ENCODE measurements around the gene TINCR. TPM values are rescaled to one million over a fixed set of nuclear protein-coding genes. Genes with fewer than 3 reads are reported as not detected.

The TINCR gene
- total and polyA plus RNA-seq, 4 donors: 0.05 to 0.08 TPM; not detected in 2

DNA sequence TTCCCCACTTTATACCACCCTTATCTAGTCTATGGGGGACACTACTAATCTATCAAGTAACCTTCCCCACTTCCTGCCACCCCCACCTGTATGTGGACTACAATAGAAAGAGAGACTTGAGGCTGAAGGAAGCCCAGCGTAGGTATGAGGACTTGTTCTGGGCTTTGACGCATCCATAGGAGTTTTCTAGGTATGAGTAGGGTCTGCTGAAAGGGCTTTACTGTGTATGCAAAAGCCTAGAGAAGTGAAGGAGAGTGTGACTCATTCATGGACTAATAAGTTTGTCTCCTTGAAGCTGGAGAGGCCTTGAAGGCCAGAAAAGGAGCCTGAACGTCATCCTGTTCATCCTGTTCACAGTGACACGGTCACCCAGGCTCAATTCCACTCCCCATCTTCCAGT lies 21.8 kb downstream of the TINCR start (continued):
- TF ChIP-seq, protein P1, sequence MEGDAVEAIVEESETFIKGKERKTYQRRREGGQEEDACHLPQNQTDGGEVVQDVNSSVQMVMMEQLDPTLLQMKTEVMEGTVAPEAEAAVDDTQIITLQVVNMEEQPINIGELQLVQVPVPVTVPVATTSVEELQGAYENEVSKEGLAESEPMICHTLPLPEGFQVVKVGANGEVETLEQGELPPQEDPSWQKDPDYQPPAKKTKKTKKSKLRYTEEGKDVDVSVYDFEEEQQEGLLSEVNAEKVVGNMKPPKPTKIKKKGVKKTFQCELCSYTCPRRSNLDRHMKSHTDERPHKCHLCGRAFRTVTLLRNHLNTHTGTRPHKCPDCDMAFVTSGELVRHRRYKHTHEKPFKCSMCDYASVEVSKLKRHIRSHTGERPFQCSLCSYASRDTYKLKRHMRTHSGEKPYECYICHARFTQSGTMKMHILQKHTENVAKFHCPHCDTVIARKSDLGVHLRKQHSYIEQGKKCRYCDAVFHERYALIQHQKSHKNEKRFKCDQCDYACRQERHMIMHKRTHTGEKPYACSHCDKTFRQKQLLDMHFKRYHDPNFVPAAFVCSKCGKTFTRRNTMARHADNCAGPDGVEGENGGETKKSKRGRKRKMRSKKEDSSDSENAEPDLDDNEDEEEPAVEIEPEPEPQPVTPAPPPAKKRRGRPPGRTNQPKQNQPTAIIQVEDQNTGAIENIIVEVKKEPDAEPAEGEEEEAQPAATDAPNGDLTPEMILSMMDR (IDR thresholded peaks at IDR 0.05; ENCODE audit: low read depth, low read length, missing input control): no peak
- TF ChIP-seq, protein P2, sequence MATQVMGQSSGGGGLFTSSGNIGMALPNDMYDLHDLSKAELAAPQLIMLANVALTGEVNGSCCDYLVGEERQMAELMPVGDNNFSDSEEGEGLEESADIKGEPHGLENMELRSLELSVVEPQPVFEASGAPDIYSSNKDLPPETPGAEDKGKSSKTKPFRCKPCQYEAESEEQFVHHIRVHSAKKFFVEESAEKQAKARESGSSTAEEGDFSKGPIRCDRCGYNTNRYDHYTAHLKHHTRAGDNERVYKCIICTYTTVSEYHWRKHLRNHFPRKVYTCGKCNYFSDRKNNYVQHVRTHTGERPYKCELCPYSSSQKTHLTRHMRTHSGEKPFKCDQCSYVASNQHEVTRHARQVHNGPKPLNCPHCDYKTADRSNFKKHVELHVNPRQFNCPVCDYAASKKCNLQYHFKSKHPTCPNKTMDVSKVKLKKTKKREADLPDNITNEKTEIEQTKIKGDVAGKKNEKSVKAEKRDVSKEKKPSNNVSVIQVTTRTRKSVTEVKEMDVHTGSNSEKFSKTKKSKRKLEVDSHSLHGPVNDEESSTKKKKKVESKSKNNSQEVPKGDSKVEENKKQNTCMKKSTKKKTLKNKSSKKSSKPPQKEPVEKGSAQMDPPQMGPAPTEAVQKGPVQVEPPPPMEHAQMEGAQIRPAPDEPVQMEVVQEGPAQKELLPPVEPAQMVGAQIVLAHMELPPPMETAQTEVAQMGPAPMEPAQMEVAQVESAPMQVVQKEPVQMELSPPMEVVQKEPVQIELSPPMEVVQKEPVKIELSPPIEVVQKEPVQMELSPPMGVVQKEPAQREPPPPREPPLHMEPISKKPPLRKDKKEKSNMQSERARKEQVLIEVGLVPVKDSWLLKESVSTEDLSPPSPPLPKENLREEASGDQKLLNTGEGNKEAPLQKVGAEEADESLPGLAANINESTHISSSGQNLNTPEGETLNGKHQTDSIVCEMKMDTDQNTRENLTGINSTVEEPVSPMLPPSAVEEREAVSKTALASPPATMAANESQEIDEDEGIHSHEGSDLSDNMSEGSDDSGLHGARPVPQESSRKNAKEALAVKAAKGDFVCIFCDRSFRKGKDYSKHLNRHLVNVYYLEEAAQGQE (IDR thresholded peaks at IDR 0.05): no peak
- TF ChIP-seq TAF1 (conservative IDR thresholded peaks at IDR 0.05) (no peak), YY1 (IDR thresholded peaks at IDR 0.05) (no peak)

DNA sequence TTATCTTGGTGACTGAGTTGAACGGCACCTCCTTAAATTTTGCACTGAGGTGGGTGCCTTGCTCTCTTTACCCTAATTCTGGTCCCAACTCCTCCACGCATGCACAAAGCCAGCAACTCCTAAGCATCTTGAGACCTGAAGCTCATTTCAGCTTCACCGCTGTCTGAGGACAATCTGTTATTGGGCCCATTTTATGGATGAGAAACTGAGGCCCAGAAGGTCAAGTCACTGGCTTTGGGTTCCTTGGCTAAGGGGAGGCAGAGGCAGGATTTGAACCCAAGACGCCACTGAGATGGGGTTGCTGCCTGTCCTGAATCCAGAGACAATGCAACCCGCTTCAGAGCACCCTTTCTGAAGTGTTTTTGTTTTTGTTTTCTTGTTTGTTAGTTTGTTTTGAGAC lies 22.7 kb downstream of the TINCR start:
- no peaks in the 10 kb centered on the region for H3K4me1 ChIP-seq (ENCODE audit: control insufficient read depth in 4 of 4, insufficient read depth in 4 of 4, low read length in 3 of 4)
- no peaks in the 10 kb centered on the region for H3K9me3 ChIP-seq (ENCODE audit: control insufficient read depth in 4 of 4, low read length in 3 of 4)
- no peak for DNase-seq (ENCODE audit: low spot score)
- H3K9ac ChIP-seq (ENCODE audit: low read depth in 1 of 2, low read length in 2 of 2): no peak overlapping the region
- no peaks in the 10 kb centered on the region for H3K27me3 ChIP-seq (ENCODE audit: control insufficient read depth in 4 of 4, insufficient read depth in 4 of 4, low read length in 3 of 4)
- WGBS: 82% methylated on average over 5 of the region's 5 CpGs
- no peak overlapping the region for H3K4me3 ChIP-seq (ENCODE audit: low read depth in 1 of 3, low read length in 3 of 3)
- no peaks in the 10 kb centered on the region for H3K36me3 ChIP-seq (ENCODE audit: control insufficient read depth in 4 of 4, insufficient read depth in 3 of 4, low read depth in 1 of 4, low read length in 3 of 4)
- H3K27ac ChIP-seq (ENCODE audit: low read depth in 1 of 2, low read length in 2 of 2): no peak overlapping the region
- TF ChIP-seq RXRA (IDR thresholded peaks at IDR 0.05): no peak

DNA sequence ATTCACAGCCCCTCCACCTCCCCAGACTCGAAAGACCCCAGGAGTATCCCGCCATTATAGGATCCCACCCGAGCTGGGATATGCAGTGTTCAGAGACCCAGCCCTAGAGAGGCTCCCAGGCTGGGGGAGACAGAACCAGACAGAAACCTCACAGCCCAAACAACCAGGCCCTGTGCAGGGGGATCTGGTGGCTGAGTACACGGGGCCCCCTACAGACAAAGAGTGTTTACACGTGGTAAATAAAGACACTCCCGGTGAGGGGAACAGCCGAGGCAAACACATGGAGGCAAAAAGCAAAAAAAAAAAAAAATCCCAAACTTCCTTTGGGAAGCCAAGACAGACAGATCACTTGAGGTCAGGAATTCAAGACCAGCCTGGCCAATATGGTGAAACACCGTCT lies 25.1 kb downstream of the TINCR start:
- 37% methylated on average over 8 of the region's 8 CpGs for WGBS
- H3K9me3 ChIP-seq (ENCODE audit: control insufficient read depth in 4 of 4, low read length in 3 of 4): no peaks in the 10 kb centered on the region
- no peaks in the 10 kb centered on the region for H3K4me1 ChIP-seq (ENCODE audit: control insufficient read depth in 4 of 4, insufficient read depth in 4 of 4, low read length in 3 of 4)
- no peak overlapping the region for H3K4me3 ChIP-seq (ENCODE audit: low read depth in 1 of 3, low read length in 3 of 3)
- DNase-seq (ENCODE audit: low spot score): no peak
- no peaks in the 10 kb centered on the region for H3K27me3 ChIP-seq (ENCODE audit: control insufficient read depth in 4 of 4, insufficient read depth in 4 of 4, low read length in 3 of 4)
- TF ChIP-seq TAF1 (conservative IDR thresholded peaks at IDR 0.05) (no peak), FOXA1 (IDR thresholded peaks at IDR 0.05) (no peak), FOXA2 (IDR thresholded peaks at IDR 0.05) (no peak), RAD21 (IDR thresholded peaks at IDR 0.05) (no peak), SP1 (IDR thresholded peaks at IDR 0.05) (no peak), HNF4A (conservative IDR thresholded peaks at IDR 0.05) (no peak), GABPA (IDR thresholded peaks at IDR 0.05 in 1 of 2, conservative IDR thresholded peaks at IDR 0.05 in 1 of 2) (no peak), EGR1 (IDR thresholded peaks at IDR 0.05; ENCODE audit: low read depth in 2 of 2) (no peak), NR2F2 (IDR thresholded peaks at IDR 0.05) (no peak), RXRA (IDR thresholded peaks at IDR 0.05) (no peak)
- TF ChIP-seq, protein P3, sequence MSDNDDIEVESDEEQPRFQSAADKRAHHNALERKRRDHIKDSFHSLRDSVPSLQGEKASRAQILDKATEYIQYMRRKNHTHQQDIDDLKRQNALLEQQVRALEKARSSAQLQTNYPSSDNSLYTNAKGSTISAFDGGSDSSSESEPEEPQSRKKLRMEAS (IDR thresholded peaks at IDR 0.05): no peak
- TF ChIP-seq, protein P2 (IDR thresholded peaks at IDR 0.05): no peak
- no peak overlapping the region for H3K9ac ChIP-seq (ENCODE audit: low read depth in 1 of 2, low read length in 2 of 2)
- H3K27ac ChIP-seq (ENCODE audit: low read depth in 1 of 2, low read length in 2 of 2): no peak overlapping the region
- H3K36me3 ChIP-seq (ENCODE audit: control insufficient read depth in 4 of 4, insufficient read depth in 3 of 4, low read depth in 1 of 4, low read length in 3 of 4): no peaks in the 10 kb centered on the region

All from liver (tissue), 9 donors.